Measurements from ENCODE around the gene IL1RL2.

The IL1RL2 gene

DNA sequence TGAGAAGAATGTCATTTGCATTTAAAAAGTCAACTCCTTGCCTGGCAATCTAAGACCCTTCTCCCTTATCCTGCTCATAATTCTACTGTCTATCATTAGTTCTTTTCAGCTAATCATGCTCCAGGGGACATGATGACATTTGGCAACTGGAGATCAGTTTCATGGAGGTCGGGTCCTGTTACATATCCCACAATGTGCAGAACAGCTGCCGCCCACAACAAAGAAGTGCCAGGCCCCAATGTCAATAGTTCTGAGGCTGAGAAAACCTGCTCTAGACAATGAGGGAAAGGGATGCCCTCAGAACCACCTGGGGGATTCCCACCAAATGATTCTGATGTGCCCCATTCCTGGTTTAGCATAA lies 71.2 kb downstream of the IL1RL2 start:
- peaks cover 45% of the 10 kb centered on the region for H3K4me1 ChIP-seq (ENCODE audit: insufficient read depth, low read length, poor library complexity, severe bottlenecking)
- H3K9me2 ChIP-seq (replicated peaks; ENCODE audit: low read depth, low read length), result no peaks in the 10 kb centered on the region
- no peaks in the 10 kb centered on the region for H4K20me1 ChIP-seq (ENCODE audit: insufficient read depth, low read length, poor library complexity, severe bottlenecking)
- no peaks in the 10 kb centered on the region for H3K36me3 ChIP-seq (ENCODE audit: insufficient read depth, low read length)
- H3K4me2 ChIP-seq (ENCODE audit: low read depth, low read length, poor library complexity, severe bottlenecking), result no peak overlapping the region
- H3K27me3 ChIP-seq (ENCODE audit: insufficient read depth, low read length, poor library complexity, severe bottlenecking), result no peaks in the 10 kb centered on the region
- H3K9ac ChIP-seq (ENCODE audit: low read depth, low read length, poor library complexity, severe bottlenecking), result no peak overlapping the region
- no peak for TF ChIP-seq EZH2phosphoT487 (IDR thresholded peaks at IDR 0.05; ENCODE audit: borderline replicate concordance)
- TF ChIP-seq, protein P1, sequence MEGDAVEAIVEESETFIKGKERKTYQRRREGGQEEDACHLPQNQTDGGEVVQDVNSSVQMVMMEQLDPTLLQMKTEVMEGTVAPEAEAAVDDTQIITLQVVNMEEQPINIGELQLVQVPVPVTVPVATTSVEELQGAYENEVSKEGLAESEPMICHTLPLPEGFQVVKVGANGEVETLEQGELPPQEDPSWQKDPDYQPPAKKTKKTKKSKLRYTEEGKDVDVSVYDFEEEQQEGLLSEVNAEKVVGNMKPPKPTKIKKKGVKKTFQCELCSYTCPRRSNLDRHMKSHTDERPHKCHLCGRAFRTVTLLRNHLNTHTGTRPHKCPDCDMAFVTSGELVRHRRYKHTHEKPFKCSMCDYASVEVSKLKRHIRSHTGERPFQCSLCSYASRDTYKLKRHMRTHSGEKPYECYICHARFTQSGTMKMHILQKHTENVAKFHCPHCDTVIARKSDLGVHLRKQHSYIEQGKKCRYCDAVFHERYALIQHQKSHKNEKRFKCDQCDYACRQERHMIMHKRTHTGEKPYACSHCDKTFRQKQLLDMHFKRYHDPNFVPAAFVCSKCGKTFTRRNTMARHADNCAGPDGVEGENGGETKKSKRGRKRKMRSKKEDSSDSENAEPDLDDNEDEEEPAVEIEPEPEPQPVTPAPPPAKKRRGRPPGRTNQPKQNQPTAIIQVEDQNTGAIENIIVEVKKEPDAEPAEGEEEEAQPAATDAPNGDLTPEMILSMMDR (conservative IDR thresholded peaks at IDR 0.05; ENCODE audit: low read length), result no peak
- H3K9me3 ChIP-seq (ENCODE audit: insufficient read depth, low read depth, low read length), result no peaks in the 10 kb centered on the region
- peak overlapping the region; percentile 87; the same call in 1 of the 2 replicates for H2AFZ ChIP-seq (ENCODE audit: low read length)
- no peak overlapping the region for H3K4me3 ChIP-seq (ENCODE audit: low read length, poor library complexity, severe bottlenecking)
- 0 out of 2 replicates have a peak, but pooled peaks cover 4% of the 10 kb centered on the region for H3F3A ChIP-seq (ENCODE audit: low read depth)
- no peaks in the 10 kb centered on the region for H3K79me2 ChIP-seq (ENCODE audit: insufficient read depth, low read length)

DNA sequence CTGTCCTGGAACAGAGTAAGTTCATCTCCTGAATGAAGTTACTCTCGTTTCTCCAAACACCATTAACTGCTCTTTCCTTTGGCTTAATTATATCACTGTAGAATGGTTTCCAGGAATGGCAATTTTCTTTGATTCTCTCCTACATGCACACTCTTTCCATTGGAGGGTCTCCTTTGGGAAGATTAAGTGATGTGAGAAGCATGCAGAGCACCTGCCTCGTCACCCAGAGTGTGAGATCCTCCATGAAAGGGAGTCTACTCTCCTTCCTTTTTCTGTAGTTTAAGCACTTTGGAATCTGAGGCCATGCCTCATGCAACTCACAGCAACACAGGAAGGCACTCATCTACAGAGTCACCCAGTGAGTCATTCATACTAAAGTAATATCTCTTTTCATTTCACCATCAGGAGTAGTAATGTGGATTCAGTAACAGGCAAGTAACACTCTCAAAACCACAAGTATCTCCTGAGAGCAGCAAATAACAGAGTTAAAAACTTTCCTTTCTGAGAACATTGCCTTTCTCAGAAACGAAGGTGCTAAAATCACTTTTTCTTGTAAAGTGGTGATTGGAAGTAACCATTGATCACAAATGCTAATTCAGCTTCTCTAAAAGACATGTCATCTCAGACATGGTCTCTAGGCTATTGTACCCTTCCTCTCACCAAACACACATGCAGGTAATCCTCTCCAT lies 71.7 kb downstream of the IL1RL2 start:
- Histone ChIP-seq H3K36me3 (ENCODE audit: insufficient read depth, low read length) (no peaks in the 10 kb centered on the region), H3K9ac (ENCODE audit: low read depth, low read length, poor library complexity, severe bottlenecking) (no peak overlapping the region), H3K4me3 (ENCODE audit: low read length, poor library complexity, severe bottlenecking) (no peak overlapping the region), H3K4me1 (ENCODE audit: insufficient read depth, low read length, poor library complexity, severe bottlenecking) (peaks cover 49% of the 10 kb centered on the region), H3K9me3 (ENCODE audit: insufficient read depth, low read depth, low read length) (no peaks in the 10 kb centered on the region), H2AFZ (ENCODE audit: low read length) (peak overlapping the region; percentile 87), H3K79me2 (ENCODE audit: insufficient read depth, low read length) (no peaks in the 10 kb centered on the region), H3K9me2 (replicated peaks; ENCODE audit: low read depth, low read length) (no peaks in the 10 kb centered on the region), H3K4me2 (ENCODE audit: low read depth, low read length, poor library complexity, severe bottlenecking) (no peak overlapping the region), H3F3A (ENCODE audit: low read depth) (0 out of 2 replicates have a peak, but pooled peaks cover 4% of the 10 kb centered on the region), H3K27me3 (ENCODE audit: insufficient read depth, low read length, poor library complexity, severe bottlenecking) (no peaks in the 10 kb centered on the region), H4K20me1 (ENCODE audit: insufficient read depth, low read length, poor library complexity, severe bottlenecking) (no peaks in the 10 kb centered on the region)
- no peak for TF ChIP-seq EZH2phosphoT487 (IDR thresholded peaks at IDR 0.05; ENCODE audit: borderline replicate concordance)
- TF ChIP-seq, protein P1 (conservative IDR thresholded peaks at IDR 0.05; ENCODE audit: low read length), result no peak

DNA sequence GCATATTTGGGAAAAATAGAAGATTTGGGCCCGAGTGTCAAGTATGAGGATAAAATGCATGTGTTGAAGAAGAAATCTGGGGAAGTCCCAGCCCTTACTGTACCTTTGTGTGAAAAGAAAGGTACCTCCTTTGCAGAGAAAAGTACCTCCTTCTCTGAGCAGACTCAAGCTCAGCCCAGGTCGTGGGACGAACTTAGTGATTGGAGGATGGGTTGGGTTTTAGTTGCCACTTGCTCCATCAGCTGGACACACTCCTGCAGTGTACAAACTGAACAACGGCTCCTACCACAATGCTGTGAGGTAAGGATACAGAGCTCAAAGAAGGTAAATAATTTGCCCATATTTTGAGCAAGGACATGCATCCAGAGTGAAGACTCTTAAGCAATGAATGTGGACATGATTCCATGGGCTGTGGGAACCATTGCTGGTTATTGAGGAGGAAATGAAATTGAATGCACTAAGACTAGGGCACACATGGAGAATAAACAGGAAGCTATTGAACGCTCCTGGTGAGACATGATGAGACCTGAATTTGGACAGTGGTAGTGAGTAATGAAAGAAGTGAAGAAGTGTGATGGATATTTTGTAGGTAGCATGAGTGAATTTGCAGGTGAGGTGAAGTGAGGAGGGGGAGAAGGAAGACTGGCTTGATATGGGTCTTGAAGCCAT lies 74.8 kb downstream of the IL1RL2 start:
- Histone ChIP-seq H3K4me3 (ENCODE audit: low read length, poor library complexity, severe bottlenecking) (no peak overlapping the region), H3K9ac (ENCODE audit: low read depth, low read length, poor library complexity, severe bottlenecking) (no peak overlapping the region), H3K27me3 (ENCODE audit: insufficient read depth, low read length, poor library complexity, severe bottlenecking) (no peaks in the 10 kb centered on the region), H3K4me2 (ENCODE audit: low read depth, low read length, poor library complexity, severe bottlenecking) (no peak overlapping the region), H3K4me1 (ENCODE audit: insufficient read depth, low read length, poor library complexity, severe bottlenecking) (peaks cover 48% of the 10 kb centered on the region), H4K20me1 (ENCODE audit: insufficient read depth, low read length, poor library complexity, severe bottlenecking) (no peaks in the 10 kb centered on the region), H3K36me3 (ENCODE audit: insufficient read depth, low read length) (no peaks in the 10 kb centered on the region), H3K9me3 (ENCODE audit: insufficient read depth, low read depth, low read length) (no peaks in the 10 kb centered on the region), H3F3A (ENCODE audit: low read depth) (no peaks in the 10 kb centered on the region), H3K79me2 (ENCODE audit: insufficient read depth, low read length) (no peaks in the 10 kb centered on the region), H2AFZ (ENCODE audit: low read length) (peak overlapping the region; percentile 44), H3K9me2 (replicated peaks; ENCODE audit: low read depth, low read length) (no peaks in the 10 kb centered on the region)
- no peak for TF ChIP-seq EZH2phosphoT487 (IDR thresholded peaks at IDR 0.05; ENCODE audit: borderline replicate concordance)
- TF ChIP-seq, protein P1 (conservative IDR thresholded peaks at IDR 0.05; ENCODE audit: low read length), result no peak

All from Loucy (cell line).